CD14-positive monocyte (primary cell): Measurements from ENCODE around the gene ACTA2. TPM values are rescaled to one million over a fixed set of nuclear protein-coding genes. Genes with fewer than 3 reads are reported as not detected.

Experiments
- DNase-seq, 3 donors: peaks; one replicate each; pipeline ENCODE4 v3.0.0-alpha.2; 2011 to 2022
- H2AFZ ChIP-seq: 2 replicates; pipeline ENCODE4 v1.6.0; 2012; ENCODE audit warnings: mild to moderate bottlenecking, low read depth, low read length, inconsistent platforms; ENCODE audit not compliant: insufficient read depth, poor library complexity, severe bottlenecking
- H3K27ac ChIP-seq, 2 donors: 1 replicate in 1 of 2; 2 replicates in 1 of 2; pipeline ENCODE4 v1.5.1; 2012 to 2013; ENCODE audit warnings: low read length in 2 of 2, control low read depth in 1 of 2, inconsistent platforms in 1 of 2, low read depth in 1 of 2, mild to moderate bottlenecking in 1 of 2
- H3K27me3 ChIP-seq, 2 donors: one replicate each; pipeline versions ENCODE4 v1.6.0 to v1.6.1; 2011 to 2013; ENCODE audit warnings: low read length in 2 of 2; ENCODE audit not compliant: control insufficient read depth in 2 of 2, insufficient read depth in 2 of 2
- H3K36me3 ChIP-seq, 2 donors: replicated peaks in 1 of 2; 1 replicate in 1 of 2; 2 replicates in 1 of 2; pipeline versions ENCODE4 v1.5.1 to v1.6.1; 2012 to 2013; ENCODE audit warnings: low read length in 2 of 2, control low read depth in 1 of 2, inconsistent platforms in 1 of 2, mild to moderate bottlenecking in 1 of 2; ENCODE audit not compliant: insufficient read depth in 2 of 2, control insufficient read depth in 1 of 2
- H3K4me1 ChIP-seq, 2 donors: 1 replicate in 1 of 2; 2 replicates in 1 of 2; pipeline versions ENCODE4 v1.5.1 to v1.6.1; 2012 to 2013; ENCODE audit warnings: low read length in 2 of 2, control low read depth in 1 of 2, inconsistent platforms in 1 of 2, mild to moderate bottlenecking in 1 of 2, moderate library complexity in 1 of 2; ENCODE audit not compliant: insufficient read depth in 2 of 2, control insufficient read depth in 1 of 2
- H3K4me2 ChIP-seq: replicated peaks from 2 replicates; pipeline ENCODE3; 2012; ENCODE audit warnings: low read length, moderate library complexity, mild to moderate bottlenecking; ENCODE audit not compliant: poor library complexity, severe bottlenecking; ENCODE audit errors: extremely low read depth
- H3K4me3 ChIP-seq, 3 experiments: fragments of 200-600 bp in 1 of 3; sonication (generic) in 1 of 3; replicated peaks in 1 of 3; 1 replicate in 2 of 3; 2 replicates in 1 of 3; pipeline ENCODE4 v1.5.1; 2011 to 2013; ENCODE audit warnings: low read length in 3 of 3, mild to moderate bottlenecking in 3 of 3, control low read depth in 2 of 3, low read depth in 2 of 3, inconsistent platforms in 1 of 3, moderate library complexity in 1 of 3
- H3K79me2 ChIP-seq: 2 replicates; pipeline ENCODE4 v1.6.0; 2012; ENCODE audit warnings: mild to moderate bottlenecking, control low read depth, inconsistent platforms, low read length, moderate library complexity; ENCODE audit not compliant: insufficient read depth
- H3K9ac ChIP-seq: 2 replicates; pipeline ENCODE4 v1.6.0; 2017; ENCODE audit warnings: low read length, mild to moderate bottlenecking; ENCODE audit not compliant: insufficient read depth, poor library complexity, severe bottlenecking
- H3K9me3 ChIP-seq, 2 donors: replicated peaks in 1 of 2; 1 replicate in 1 of 2; 2 replicates in 1 of 2; pipeline versions ENCODE4 v1.5.1 to v1.6.1; 2012 to 2013; ENCODE audit warnings: low read length in 2 of 2, control low read depth in 1 of 2; ENCODE audit not compliant: control insufficient read depth in 1 of 2, insufficient read depth in 1 of 2
- H4K20me1 ChIP-seq: 2 replicates; pipeline ENCODE4 v1.6.0; 2012; ENCODE audit warnings: mild to moderate bottlenecking, low read length, control low read depth, moderate library complexity; ENCODE audit not compliant: insufficient read depth
- H3K27ac Mint-ChIP-seq, 7 donors: one replicate each; pipeline ENCODE4 v1.8.0; 2020; ENCODE audit warnings: mild to moderate bottlenecking in 7 of 7, mixed read lengths in 7 of 7, moderate library complexity in 6 of 7, inconsistent platforms in 2 of 7
- H3K27me3 Mint-ChIP-seq, 3 donors: one replicate each; pipeline ENCODE4 v1.8.0; 2021 to 2022; ENCODE audit warnings: low read depth in 3 of 3, mild to moderate bottlenecking in 3 of 3, mixed read lengths in 3 of 3, moderate library complexity in 3 of 3, inconsistent platforms in 1 of 3
- H3K36me3 Mint-ChIP-seq, 2 donors: one replicate each; pipeline ENCODE4 v1.8.0; 2020; ENCODE audit warnings: mixed read lengths in 2 of 2, inconsistent platforms in 1 of 2, mild to moderate bottlenecking in 1 of 2
- H3K4me1 Mint-ChIP-seq: one replicate; pipeline ENCODE4 v1.8.0; 2020; ENCODE audit warnings: mild to moderate bottlenecking, mixed read lengths
- H3K4me3 Mint-ChIP-seq, 2 donors: one replicate each; pipeline ENCODE4 v1.8.0; 2020; ENCODE audit warnings: mild to moderate bottlenecking in 2 of 2, mixed read lengths in 2 of 2, moderate library complexity in 1 of 2
- H3K9me3 Mint-ChIP-seq, 7 donors: one replicate each; pipeline ENCODE4 v1.8.0; 2020 to 2022; ENCODE audit warnings: mixed read lengths in 7 of 7, mild to moderate bottlenecking in 6 of 7, moderate library complexity in 6 of 7, inconsistent platforms in 2 of 7
- WGBS: methylation state at CpG from one replicate; pipeline ENCODE4 v1.1.5; 2013; ENCODE audit warnings: missing lambda C conversion rate; ENCODE audit not compliant: insufficient coverage; 5-methylcytosine and 5-hydroxymethylcytosine counted together
- intact Hi-C, 2 donors: fragments of 100-400 bp; cut with micrococcal nuclease; formaldehyde crosslinking; loops; one replicate each; pipeline versions ENCODE4 v1.15.0 to v1.15.1; 2023
- polyA plus RNA-seq, 3 donors: library from polyadenylated mRNA; depleted of rRNA in 1 of 3; unstranded in 2 of 3; stranded (reverse) in 1 of 3; fragments of 300-500 nt in 2 of 3; fragments of >200 nt in 1 of 3; fragmentation: Illumina TruSeq in 2 of 3; gene quantifications; 1 replicate in 2 of 3; 2 replicates in 1 of 3; pipeline ENCODE4 v1.2.3, GENCODE V29; 2012 to 2021
- TF ChIP-seq, protein P1 (sequence below): fragments of 200-600 bp; IDR thresholded peaks from one replicate; pipeline ENCODE4 v1.8.0; 2022; ENCODE audit warnings: antibody characterized with exemption, mild to moderate bottlenecking

Gene ACTA2
- polyA plus RNA-seq, 3 donors = 4.4 to 12.3 (median 6.8) TPM

DNA sequence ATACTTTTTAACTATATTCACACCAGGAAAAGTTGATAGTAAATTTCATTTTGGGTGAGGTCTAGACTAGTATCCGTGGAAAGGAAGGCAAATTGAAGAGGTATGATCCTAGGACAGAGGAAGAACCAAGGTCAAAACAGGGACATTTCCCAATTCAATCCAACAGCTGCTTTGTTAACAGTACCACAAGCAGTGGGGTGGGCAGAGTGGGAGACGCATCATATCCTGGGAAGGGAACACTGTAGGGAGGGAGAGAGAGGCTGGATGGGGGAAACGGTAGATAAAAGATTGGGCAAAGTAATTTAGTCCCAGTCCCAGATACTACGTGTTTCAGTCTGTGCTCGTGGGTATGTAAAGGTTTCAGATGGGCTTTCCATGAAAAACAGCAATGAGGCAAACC lies 28.9 kb upstream of the ACTA2 start:
- Histone ChIP-seq H3K4me1 (peaks cover 0 to 3% of the 10 kb centered on the region in 2 donors), H3K79me2 (no peaks in the 10 kb centered on the region), H3K9me3 (no peaks in the 10 kb centered on the region), H4K20me1 (no peaks in the 10 kb centered on the region), H2AFZ (no peak overlapping the region), H3K27ac (no peak overlapping the region), H3K4me3 (no peak overlapping the region), H3K27me3 (no peaks in the 10 kb centered on the region), H3K36me3 (no peaks in the 10 kb centered on the region), H3K4me2 (no peak overlapping the region), H3K9ac (no peak overlapping the region)
- WGBS = 96% methylated on average over 4 of the region's 5 CpGs
- H3K4me1 Mint-ChIP-seq = peaks cover 11% of the 10 kb centered on the region
- intact Hi-C loops = no loop called here
- H3K4me3 Mint-ChIP-seq = no peak overlapping the region
- H3K27ac Mint-ChIP-seq = no peak overlapping the region
- peaks cover 1 to 3% (median 1%) of the 10 kb centered on the region in 7 donors for H3K9me3 Mint-ChIP-seq
- DNase-seq = no peak
- TF ChIP-seq, protein P1, sequence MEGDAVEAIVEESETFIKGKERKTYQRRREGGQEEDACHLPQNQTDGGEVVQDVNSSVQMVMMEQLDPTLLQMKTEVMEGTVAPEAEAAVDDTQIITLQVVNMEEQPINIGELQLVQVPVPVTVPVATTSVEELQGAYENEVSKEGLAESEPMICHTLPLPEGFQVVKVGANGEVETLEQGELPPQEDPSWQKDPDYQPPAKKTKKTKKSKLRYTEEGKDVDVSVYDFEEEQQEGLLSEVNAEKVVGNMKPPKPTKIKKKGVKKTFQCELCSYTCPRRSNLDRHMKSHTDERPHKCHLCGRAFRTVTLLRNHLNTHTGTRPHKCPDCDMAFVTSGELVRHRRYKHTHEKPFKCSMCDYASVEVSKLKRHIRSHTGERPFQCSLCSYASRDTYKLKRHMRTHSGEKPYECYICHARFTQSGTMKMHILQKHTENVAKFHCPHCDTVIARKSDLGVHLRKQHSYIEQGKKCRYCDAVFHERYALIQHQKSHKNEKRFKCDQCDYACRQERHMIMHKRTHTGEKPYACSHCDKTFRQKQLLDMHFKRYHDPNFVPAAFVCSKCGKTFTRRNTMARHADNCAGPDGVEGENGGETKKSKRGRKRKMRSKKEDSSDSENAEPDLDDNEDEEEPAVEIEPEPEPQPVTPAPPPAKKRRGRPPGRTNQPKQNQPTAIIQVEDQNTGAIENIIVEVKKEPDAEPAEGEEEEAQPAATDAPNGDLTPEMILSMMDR = no peak
- peaks cover 0 to 5% (median 1%) of the 10 kb centered on the region in 3 donors for H3K27me3 Mint-ChIP-seq
- peaks cover 7 to 11% of the 10 kb centered on the region in 2 donors for H3K36me3 Mint-ChIP-seq

DNA sequence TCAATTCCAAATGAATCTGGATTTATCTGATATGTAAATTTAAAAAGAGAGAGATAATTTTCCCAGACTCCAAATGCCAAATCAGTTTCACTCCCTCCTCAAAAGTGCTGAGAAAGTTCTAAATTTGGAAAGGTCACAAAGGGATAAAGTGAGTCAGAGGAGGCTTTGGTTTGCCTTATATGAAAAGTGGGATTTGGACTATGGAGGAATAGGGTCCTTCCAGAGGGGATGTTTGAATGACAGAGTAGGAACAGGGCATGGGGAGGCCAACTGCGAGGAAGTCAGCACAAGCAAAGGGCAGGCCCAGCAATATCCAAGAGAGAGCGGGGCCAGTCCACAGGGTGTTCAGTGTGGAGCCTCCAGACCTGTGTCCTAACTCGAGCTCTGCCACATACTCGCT lies 28.2 kb upstream of the ACTA2 start:
- no peak overlapping the region for H3K4me3 ChIP-seq
- peaks cover 0 to 3% of the 10 kb centered on the region in 2 donors for H3K4me1 ChIP-seq
- intact Hi-C loops = no loop called here
- peaks cover 6 to 11% of the 10 kb centered on the region in 2 donors for H3K36me3 Mint-ChIP-seq
- H3K9me3 Mint-ChIP-seq = no peaks in the 10 kb centered on the region
- no peak overlapping the region for H3K27ac ChIP-seq
- no peaks in the 10 kb centered on the region for H3K9me3 ChIP-seq
- no peak for DNase-seq
- no peaks in the 10 kb centered on the region for H3K79me2 ChIP-seq
- no peaks in the 10 kb centered on the region for H3K36me3 ChIP-seq
- WGBS = 80% methylated on average over 1 of the region's 4 CpGs
- H3K27ac Mint-ChIP-seq = no peak overlapping the region
- H3K4me2 ChIP-seq = no peak overlapping the region
- H3K27me3 Mint-ChIP-seq = peaks cover 0 to 3% (median 1%) of the 10 kb centered on the region in 3 donors
- no peak overlapping the region for H3K4me3 Mint-ChIP-seq
- H3K4me1 Mint-ChIP-seq = peaks cover 10% of the 10 kb centered on the region
- TF ChIP-seq, protein P1 = no peak
- H3K9ac ChIP-seq = no peak overlapping the region
- no peak overlapping the region for H2AFZ ChIP-seq
- H3K27me3 ChIP-seq = no peaks in the 10 kb centered on the region
- no peaks in the 10 kb centered on the region for H4K20me1 ChIP-seq
